H1 (cell line): ENCODE results near the gene CAVIN2. TPM values are rescaled to one million over a fixed set of nuclear protein-coding genes. Genes with fewer than 3 reads are reported as not detected.

Experiments
- BCL11A ChIP-seq, 2 experiments: IDR thresholded peaks; one replicate each; pipeline ENCODE4 v1.6.1; 2011; ENCODE audit warnings: low read depth in 2 of 2, low read length in 2 of 2, mild to moderate bottlenecking in 2 of 2
- polyA plus RNA-seq, 7 experiments: library from polyadenylated mRNA; depleted of rRNA in 3 of 7; stranded (reverse) in 5 of 7; unstranded in 2 of 7; fragments of >200 nt in 5 of 7; fragments of 200-250 nt in 2 of 7; gene quantifications; 1 replicate in 5 of 7; 2 replicates in 1 of 7; 4 replicates in 1 of 7; pipeline versions ENCODE4 v1.2.1 to v1.2.3, GENCODE V29; 2011 to 2013; ENCODE audit warnings: missing spikeins in 2 of 7, mixed read lengths in 2 of 7
- total RNA-seq: library from RNA; stranded (reverse); fragmentation: NEBNext Ultra II Directional; extraction: Animal tissue kit (Norgen Biotek cat#: 25700); gene quantifications from 2 replicates; pipeline ENCODE4 v1.2.1, GENCODE V29; 2021

The CAVIN2 gene
- total and polyA plus RNA-seq, 2 of the 8 experiments (the other 6 are each of a cell fraction or from before 2014, with no cell fraction given): 0.03 TPM; not detected in 1

- no peak for TF ChIP-seq BCL11A (IDR thresholded peaks at IDR 0.05; ENCODE audit: low read depth in 2 of 2, low read length in 2 of 2)
Measured at GRCh38 chr2:191844706-191845105, 2.2 kb downstream of the CAVIN2 start (continued).
